GM19452 (cell line): ENCODE results near the gene FGFR3.

Experiments used
- ATAC-seq: cut with Tn5 transposase; IDR thresholded peaks from one replicate; pipeline ENCODE4 v1.9.1; 2021; ENCODE audit not compliant: unreplicated experiment

Gene FGFR3

GRCh38 chr4:1756079-1756478, 37.0 kb upstream of the FGFR3 start:
- ATAC-seq, result no peak

- no peak for ATAC-seq
These were observed 36.0 kb upstream of the FGFR3 start for GRCh38 chr4:1756893-1757779.

GRCh38 chr4:1757836-1758235, 35.3 kb upstream of the FGFR3 start:
- no peak for ATAC-seq

GRCh38 chr4:1758306-1759121, 34.6 kb upstream of the FGFR3 start:
- no peak for ATAC-seq

GRCh38 chr4:1759170-1759817, 33.8 kb upstream of the FGFR3 start:
- ATAC-seq, result no peak

- no peak for ATAC-seq
These were observed 33.3 kb upstream of the FGFR3 start for GRCh38 chr4:1759818-1760223.

GRCh38 chr4:1760521-1761071, 32.5 kb upstream of the FGFR3 start:
- no peak for ATAC-seq

- no peak for ATAC-seq
These were observed 31.9 kb upstream of the FGFR3 start for GRCh38 chr4:1761130-1761689.

- ATAC-seq, result no peak
These were observed 30.7 kb upstream of the FGFR3 start for GRCh38 chr4:1762264-1763010.

GRCh38 chr4:1763070-1763549, 30.0 kb upstream of the FGFR3 start:
- ATAC-seq, result no peak

GRCh38 chr4:1763550-1764080, 29.5 kb upstream of the FGFR3 start:
- ATAC-seq, result no peak

- no peak for ATAC-seq
These were observed 28.4 kb upstream of the FGFR3 start for GRCh38 chr4:1764670-1765069.

GRCh38 chr4:1765409-1766072, 27.6 kb upstream of the FGFR3 start:
- ATAC-seq, result no peak

GRCh38 chr4:1766106-1767060, 26.7 kb upstream of the FGFR3 start:
- no peak for ATAC-seq

GRCh38 chr4:1767061-1767769, 25.9 kb upstream of the FGFR3 start:
- ATAC-seq, result no peak

- ATAC-seq, result no peak
These were observed 25.2 kb upstream of the FGFR3 start for GRCh38 chr4:1767770-1768366.

- ATAC-seq, result no peak
These were observed 24.6 kb upstream of the FGFR3 start for GRCh38 chr4:1768367-1769034.
